ENCODE results near the gene CDH15.

The CDH15 gene

DNA sequence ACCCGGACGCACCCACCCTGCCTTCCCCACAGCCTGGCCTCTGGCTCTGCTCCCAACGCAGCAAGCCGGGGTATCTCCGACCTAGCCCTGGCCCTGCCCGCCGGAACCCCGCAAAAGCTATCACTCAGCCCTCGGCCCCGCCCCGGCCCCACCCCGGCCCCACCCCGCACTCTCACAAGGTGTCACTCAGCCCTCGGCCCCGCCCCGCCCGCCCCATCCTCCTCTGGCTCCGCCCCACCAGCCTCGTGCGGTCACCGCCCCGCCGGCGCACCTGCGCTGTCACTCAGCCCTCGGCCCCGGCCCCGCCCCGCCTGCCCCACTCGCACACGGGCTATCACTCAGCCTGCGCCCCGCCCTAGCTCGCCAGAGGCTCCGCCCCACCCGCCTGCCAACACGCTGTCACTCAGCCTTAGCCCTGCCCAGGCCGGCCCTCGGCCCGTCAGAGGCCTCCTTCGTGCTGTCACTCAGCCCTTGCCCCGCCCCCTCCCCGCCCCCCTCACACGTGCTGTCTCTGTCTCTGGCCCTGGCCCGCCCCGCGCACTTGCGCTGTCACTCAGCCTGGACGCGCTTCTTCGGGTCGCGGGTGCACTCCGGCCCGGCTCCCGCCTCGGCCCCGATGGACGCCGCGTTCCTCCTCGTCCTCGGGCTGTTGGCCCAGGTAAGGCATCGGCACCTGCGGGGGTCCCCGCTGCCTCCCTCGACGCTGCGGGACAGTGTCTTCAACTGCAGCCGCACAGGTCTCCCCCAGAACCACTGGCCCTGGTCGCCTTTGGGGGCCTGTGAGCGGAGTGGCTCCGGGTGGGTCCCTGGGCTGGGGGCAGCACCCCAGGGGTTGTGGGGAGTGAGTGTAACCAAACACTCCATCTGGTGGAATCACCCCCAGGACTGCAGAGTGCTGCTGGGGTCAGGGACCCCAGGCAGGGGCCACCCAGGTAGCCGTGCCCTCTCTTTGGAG lies at the start of gene CDH15:
Gene CDH15, plus strand, starts transcription at position 533 of the 955 bp plus-strand sequence. Its CDS starts 84 bp downstream, at position 617.
- FAIRE-seq: no peak

DNA sequence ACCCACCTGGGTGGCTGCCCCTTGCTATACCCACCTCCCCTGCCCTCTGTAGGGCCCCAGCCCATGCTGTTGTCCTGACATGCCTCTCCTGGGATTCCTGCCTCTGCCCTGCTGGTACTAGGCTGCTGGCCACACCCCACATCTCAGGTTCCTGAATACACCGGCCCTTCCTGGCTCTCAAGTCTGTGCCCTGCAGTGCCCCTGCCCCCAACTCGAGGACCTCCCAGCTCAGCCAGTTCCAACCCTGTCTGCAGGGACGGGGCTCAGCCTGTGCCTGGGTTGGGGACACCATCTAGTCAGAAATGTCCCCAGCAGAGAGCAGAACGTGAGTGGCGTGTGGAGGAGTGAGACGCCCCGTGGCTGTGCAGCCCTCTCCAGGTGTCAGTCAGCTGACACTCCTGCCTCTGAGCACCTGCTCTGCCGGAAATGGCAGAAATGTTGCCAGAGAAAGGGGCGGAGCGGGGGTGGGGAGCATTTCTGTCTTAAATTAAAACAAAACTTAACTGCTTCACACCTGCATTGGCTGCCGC lies 49.2 kb upstream of the CDH15 start:
- no peak for FAIRE-seq

DNA sequence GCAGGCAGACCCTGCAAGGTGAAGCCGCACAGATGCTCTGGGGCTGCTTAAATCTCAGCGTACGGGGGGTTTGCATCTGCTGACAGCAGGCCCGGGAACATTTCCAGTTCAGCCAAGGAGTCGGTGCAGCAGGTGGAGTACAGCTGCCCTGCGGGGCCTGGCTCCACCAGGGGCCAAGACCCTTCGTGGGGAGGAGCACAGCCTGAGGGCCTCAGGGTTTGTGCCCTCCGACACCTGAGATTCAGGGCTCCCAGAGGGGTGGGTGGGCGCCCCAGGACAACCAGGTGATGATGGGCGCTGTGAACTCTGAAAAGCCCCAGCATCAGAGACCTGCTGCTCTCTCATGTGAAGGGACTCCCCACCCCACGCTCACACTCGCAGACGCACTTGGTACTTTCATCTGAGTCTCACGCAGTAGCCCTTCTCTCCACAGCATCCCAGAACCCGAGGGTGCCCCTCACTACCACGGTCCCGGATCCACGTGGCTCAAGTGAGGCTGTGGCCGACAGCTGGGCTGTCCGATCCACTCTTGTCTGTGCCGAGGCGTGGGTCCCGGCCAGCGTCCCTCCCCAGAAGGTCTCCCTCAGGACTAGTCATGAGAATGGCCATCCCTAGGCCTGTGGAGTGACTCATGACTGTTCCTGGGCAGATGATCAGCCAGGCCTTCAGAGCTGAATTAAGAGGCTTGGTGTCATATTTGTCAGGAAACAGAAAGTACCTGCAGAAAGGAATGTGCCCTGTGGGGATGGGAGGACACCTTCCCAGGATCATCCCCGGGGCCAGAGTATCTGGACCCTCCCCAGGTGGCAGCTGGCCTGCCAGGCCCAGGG lies 48.3 kb upstream of the CDH15 start:
- no peak for FAIRE-seq

DNA sequence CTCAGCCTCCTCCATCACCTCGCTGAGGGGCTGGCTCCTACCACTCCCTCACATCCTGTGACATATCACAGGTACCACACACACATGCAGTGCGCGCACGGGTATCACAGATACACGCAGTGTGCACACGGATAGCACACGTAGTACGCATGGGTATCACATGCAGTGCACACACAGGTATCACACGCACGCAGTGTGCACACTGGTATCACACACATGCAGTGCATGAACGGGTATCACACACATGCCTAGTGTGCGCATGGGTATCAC lies 47.8 kb upstream of the CDH15 start:
- no peak for FAIRE-seq

- no peak for FAIRE-seq
Measured at GRCh38 chr16:89129378-89129777, 42.2 kb upstream of the CDH15 start.

DNA sequence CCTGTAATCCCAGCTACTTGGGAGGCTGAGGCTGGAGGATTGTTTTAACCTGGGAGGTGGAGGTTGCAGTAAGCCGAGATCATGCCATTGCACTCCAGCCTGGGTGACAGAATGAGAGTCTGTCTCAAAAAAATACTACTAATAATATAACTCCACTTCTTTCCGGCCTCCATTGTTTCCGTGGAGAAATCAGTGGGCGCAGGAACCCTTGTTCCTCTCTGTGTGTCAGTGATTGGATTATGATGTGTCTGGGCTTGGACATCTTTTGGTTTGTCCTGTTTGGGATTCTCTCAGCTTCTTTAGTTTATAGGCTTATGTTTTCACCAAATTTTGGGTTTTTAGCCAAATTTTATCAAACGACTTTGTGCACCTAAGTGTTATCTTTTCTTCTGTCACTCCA lies 41.1 kb upstream of the CDH15 start:
- FAIRE-seq: no peak

- FAIRE-seq: no peak
Measured at GRCh38 chr16:89131783-89132182, 39.8 kb upstream of the CDH15 start.

- FAIRE-seq: no peak
Measured at GRCh38 chr16:89132194-89133005, 39.1 kb upstream of the CDH15 start.

DNA sequence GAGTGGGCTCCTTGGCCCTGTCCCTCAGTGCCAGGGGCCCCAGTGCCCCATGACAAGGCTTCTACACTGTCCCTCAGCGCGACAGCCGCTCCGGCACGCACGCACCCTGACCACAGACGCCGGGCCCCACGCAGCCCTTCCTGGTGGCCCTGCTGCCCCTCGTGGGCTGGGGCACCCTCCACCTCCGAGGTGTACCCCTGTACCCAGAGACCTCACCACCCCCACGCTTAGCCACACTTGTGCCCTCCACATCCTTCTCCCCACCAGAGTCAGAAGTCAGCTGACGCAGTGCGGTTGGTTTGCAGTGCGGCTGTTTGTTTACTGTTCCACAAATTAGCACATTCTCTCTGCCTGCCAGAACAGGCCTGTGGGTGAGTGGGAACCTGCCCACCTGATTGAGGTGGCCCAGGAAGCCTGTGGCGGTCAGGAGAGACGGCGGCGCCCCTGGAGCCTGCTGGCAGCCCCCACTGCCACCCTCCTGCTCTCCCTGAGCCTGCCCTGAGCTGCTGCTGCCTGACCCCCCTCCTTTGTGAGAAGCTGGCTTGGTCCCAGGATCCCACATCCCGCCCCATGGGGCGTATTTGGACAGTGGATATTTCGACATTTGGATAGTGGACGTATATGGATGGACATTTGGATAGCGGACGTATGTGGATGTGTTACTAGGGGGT lies 38.0 kb upstream of the CDH15 start:
- FAIRE-seq: no peak

GRCh38 chr16:89134269-89134668 lies 37.3 kb upstream of the CDH15 start:
- no peak for FAIRE-seq

DNA sequence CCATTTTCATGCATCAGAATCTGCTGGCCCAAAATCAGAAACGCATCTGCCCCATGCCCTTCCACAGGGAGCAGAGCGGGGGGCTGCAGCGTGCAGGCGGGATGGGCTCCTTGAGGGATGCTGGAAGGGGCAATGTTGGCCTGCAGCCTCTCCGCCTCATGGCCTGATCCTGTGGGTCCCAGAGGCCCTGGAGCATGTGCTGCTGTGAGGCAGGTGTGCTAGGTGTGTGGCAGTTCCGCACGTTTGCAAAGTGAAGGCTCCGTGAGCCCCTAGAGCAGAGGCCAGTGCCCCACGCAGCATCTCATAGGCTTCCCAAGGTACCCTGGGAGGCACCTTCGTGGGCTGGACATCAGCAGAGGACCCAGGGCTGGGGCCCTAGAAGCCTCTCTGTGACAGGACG lies 36.4 kb upstream of the CDH15 start:
- no peak for FAIRE-seq

GRCh38 chr16:89135971-89136765 lies 35.4 kb upstream of the CDH15 start:
- no peak for FAIRE-seq

GRCh38 chr16:89136931-89137330 lies 34.6 kb upstream of the CDH15 start:
- no peak for FAIRE-seq

DNA sequence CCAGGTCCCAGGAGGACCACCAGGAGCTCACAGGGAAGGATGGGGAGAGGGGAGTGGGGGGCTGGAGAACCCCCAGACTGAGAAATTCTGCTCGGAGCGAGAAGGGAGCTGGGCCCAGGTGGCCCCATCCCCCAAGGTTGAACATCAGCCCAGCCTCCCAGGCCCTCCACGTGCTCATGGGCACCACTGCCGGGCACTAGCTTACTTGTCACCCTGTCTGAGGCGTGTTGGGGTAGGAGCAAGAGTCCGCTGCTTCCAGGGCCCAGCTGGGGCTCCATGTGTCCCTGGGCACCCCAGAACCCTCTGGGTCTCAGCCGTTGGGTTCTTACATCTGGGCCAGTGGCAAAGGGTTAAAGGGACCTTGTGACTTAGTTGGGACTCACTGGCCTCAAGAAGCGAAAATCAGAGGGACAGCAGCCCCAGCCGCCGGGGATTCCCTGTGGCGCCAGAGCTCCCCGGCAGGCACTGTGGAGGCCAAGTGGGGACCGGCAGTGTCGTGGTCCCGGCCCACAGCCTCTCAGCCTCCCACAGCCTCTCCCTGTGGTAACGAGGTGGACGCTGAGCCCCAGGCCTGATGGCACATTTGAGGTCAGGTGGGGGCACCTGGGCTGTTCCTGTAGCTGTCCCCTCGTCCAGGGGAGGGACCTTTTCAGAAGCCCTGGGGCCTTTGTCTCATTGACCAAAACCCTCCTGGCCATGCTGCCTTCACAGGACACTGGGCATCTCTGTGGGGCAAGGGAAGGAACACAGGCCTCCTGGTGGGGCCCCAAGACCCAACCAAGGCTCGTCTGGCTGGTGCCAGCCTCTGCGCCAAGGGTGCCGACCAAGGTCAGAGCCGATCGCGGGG lies 33.7 kb upstream of the CDH15 start:
- no peak for FAIRE-seq

DNA sequence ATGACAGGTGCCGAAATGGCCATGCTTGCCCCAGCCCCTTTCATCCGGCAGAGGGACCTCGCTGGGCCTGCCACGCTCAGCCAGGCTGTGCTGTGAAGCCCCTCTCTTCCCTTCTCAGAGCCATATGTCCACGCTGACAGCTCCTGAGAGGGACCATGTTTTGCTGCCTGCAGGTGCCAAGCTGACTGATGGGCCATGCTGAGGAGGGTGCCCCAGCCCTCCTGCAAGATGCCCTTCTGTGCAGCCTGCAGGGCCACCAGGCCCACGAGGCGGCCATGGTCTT lies 33.1 kb upstream of the CDH15 start:
- FAIRE-seq: no peak

DNA sequence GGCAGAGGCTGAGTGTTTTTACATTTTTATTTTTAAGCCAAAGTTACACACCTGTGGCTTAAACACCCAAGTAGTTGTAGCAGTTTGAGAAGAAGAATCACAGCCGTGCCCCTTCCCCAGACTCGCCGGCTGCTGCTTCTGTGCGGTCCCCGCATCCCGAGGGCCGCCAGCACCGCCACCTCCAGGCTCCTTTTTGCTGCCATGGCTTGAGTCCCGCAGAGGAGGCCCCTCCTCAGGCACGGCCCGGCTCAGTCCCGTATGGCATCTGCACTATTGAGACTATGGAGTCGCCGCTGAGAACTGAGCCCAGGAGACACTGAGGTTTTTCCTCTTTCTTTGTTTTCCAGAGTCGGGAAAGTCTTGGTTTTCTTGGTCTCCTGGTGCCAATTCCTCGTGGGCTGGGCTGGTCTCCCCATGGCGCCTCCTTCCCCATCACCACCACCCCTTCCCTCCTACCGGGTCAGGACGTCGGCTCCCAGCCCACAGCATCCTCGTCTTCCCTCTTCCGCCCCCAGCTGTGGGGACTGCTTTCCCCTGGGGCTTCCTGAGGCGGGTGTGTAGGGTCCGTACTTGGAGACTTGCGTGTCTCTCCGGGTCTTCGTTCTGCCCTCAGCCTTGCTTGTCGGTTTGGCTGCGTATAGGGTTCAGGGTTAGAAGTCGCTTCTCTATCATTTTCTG lies 32.6 kb upstream of the CDH15 start:
- no peak for FAIRE-seq

- FAIRE-seq: no peak
Measured at GRCh38 chr16:89139907-89140361, 31.6 kb upstream of the CDH15 start.

DNA sequence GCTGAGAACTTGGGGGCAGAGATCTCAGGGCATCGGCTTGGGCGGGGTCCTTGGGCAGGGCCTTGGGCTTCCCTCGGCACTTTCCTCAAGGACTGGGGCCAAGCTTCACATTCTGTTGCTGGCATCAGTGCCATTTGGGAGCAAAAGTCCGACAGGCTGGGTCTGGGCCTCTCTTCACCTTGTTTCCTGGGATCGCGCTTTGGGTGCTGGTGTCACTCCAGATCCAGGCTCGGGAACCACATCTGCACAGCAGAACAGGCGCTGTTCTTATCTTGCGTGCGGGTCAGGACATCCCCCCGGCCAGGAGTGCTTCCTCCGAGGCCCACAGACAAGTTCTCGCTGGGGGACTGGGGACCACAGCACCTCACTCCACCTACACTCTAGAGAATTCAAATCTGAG lies 31.1 kb upstream of the CDH15 start:
- no peak for FAIRE-seq

DNA sequence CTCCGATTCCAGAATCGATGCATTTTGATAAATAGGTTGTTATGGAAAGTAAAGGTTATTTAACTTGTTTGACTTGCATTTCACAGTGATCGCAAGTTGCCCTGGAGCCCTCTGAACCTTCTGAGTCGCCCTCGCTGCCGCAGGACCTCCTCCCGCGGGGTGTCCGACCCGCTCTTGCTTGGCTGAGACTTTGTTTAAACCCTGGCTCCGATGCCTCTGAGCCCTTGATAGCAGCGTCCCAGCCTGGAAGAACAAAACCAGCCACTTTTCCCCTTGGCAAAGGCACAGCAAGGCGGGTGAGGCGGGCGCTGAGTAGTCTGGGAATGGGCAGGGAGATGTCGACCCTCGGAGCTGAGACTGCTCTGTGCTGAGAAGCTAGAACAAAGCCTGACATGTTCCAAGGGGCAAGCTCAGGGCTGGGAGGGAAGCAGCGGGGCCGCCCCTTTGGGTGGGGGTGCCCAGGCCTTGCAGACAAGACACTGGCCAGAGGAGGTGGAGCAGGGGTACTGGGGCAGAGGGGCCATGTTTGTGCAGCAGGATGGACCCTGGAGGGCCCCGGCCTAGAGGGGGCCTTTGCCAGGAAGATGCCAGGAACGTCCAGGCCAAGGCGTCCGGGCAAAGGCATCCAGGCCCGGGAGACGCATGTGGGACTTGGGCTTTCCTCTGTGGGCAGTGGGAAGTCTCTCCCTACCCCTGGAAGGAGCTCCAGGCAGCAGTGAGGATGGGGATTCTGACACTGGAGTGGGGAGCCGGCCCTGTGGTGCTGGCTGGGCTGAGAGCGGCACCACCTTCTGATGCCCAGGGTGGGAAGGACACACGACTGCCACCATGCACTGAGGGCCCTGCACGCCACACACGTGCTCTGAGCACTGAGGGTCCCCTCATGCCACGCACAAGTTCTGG lies 30.3 kb upstream of the CDH15 start:
- no peak for FAIRE-seq

All from TTC549 (cell line).